Cerebellar cortex (tissue), 1 donor: ENCODE data around the gene DIRAS3.
A peak's percentile ranks its signal among the peaks of the same experiment; 100 is the strongest.
"Not testable (repeated sequence)": the region's sequence is repeated elsewhere in the genome, so short reads cannot be mapped to it uniquely, and the experiment has no call there.

Source experiments
- DNase-seq: peaks from one replicate; pipeline ENCODE4 v3.0.0-alpha.2; 2015; ENCODE audit warnings: low spot score

DIRAS3 gene

GRCh38 chr1:68049941-68050878 lies at the start of gene DIRAS3:
Gene DIRAS3 (minus strand): TSS chr1:68050627. CDS start chr1:68047297, 3,330 bp downstream.
- no peak for DNase-seq

- no peak for DNase-seq
Observed at GRCh38 chr1:68093737-68094136, 43.3 kb upstream of the DIRAS3 start.

DNA sequence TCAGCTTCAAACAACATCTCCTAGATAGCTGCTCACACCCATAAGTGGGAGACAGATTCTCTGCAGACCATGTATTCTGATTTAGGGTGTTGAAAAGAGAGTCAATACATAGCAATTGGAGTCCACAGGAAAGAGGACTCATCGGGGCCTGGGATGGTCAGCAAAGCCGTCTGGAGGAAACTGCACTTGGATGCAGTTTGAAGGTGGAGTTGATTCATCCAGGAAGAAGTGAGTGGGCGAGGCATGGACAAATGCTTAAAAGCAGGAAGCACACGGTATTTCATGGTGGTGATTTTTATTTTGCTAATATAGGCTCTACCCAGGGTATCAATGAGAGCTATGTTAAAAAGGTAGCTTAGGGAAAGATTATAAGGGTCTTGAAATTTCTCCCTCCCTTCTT lies 36.8 kb upstream of the DIRAS3 start:
- no peak for DNase-seq

- no peak for DNase-seq
Observed at GRCh38 chr1:68085752-68086151, 35.3 kb upstream of the DIRAS3 start.

DNA sequence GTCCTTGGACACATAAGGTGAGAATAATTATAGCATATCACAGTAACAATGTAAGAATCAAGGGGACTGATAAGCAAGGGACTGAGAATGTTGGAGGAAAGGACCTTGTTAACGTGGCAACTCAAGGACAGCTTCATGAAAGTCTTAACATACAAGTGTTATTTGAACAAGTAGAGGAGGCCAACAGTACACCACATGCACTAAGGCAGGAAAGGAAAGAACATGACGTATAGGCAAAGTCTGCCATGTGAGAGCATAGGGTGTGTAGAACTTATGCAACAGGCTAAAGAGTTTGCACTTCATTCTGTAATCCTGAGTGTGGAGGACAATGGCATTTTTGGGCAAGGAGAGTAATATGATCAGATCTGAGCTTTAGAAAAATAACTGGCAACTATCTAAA lies 33.3 kb upstream of the DIRAS3 start:
- DNase-seq: no peak

DNA sequence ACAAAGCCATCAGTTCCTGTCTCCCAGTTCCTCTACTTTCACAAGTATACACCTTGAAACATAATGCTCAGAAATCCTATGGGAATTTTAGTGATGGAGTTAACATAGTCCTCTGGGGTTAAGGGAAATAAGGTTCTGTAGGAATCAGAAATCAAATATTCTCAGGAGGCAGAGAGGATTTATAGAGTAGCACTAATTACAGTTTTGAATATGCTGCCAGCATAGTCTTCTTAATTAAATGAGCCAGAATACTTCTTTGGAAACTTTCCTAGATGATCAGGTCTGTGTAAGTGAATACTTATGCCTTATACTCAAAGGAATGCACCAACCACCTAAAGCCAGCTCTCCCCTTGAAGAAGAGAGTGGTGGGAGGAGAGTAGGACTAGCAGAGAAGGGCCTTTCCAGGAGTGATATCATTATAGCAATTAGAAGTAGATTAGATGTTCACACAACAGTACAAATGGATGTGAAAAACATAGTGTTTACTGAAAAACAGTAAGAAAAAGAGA lies 31.4 kb upstream of the DIRAS3 start:
- no peak for DNase-seq

DNA sequence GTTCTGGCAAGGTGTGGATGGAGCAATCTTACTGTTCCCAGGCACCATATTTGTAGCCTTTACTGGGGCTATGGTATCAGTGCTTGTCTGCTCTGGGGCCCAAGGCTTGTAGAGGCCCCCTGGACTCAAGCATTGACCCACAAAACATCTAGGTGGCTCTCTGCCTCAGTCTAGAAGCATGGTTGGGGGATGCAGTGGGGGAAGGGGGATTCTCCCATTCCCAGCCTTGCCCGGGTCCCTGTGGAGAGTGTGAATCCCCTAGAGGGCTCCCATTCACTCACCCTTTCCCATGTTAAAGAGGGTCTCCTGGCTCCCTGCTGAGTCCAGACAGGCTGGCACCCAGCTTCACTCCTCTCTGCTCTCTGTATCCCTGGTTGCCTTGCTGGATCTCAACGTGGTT lies 28.2 kb upstream of the DIRAS3 start:
- no peak for DNase-seq

- no peak for DNase-seq
Observed at GRCh38 chr1:68074472-68074871, 24.0 kb upstream of the DIRAS3 start.

- DNase-seq: no peak
Observed at GRCh38 chr1:68065766-68066165, 15.3 kb upstream of the DIRAS3 start.

DNA sequence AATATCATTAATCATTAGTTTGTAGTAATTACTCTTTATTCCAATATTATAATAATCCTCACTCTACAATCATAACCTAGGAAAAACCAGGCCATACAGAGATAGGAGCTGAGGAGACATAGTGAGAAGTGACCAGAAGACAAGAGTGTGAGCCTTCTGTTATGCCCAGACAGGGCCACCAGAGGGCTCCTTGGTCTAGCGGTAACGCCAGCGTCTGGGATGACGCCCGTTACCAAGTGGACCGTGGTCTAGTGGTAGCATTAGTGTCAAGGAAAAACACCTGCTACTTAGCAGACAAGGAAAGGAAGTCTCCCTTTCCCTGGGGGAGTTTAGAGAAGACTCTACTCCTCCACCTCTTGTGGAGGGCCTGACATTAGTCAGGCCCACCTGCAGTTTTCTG lies 7.6 kb upstream of the DIRAS3 start:
- DNase-seq: not testable (repeated sequence)

DNA sequence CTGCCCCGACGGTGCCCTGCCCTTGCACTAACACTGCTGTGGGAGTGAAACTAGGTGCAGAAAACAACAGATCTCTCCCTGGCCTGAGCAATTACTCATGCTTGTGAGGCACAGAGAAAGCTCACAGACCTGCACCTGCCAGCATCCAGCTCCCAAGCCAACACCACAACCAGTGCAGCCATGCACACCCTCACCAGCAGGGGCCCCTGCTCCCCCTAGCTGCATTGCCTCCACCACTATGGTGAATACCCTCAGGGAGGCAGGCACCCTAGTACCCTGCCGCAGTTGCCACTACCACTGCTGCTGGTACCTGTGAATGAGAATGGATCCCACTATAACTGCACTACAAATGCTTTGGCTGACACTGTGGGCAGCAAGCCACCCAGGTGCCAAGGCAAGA lies 7.1 kb upstream of the DIRAS3 start:
- peak; percentile 2 for DNase-seq

DNA sequence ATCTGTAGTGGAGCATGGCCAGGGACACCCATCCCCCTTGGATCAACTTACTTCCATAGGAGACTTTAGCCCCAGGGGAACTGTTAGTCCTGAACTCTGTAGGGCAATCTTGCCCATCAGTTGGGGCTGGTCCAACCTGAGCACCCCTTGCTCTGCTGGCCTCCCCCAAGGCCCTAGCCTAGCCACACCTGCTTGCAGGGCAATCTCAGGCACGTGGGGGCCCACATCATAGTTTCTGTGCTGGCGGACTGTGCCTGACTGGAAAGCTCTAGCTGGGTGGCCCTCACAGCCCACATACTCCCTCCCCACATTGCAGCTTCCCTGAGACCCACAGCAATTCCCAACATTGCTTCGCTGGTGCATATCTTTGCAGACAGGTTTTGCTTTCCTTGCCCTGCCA lies 6.6 kb upstream of the DIRAS3 start:
- no peak for DNase-seq

DNA sequence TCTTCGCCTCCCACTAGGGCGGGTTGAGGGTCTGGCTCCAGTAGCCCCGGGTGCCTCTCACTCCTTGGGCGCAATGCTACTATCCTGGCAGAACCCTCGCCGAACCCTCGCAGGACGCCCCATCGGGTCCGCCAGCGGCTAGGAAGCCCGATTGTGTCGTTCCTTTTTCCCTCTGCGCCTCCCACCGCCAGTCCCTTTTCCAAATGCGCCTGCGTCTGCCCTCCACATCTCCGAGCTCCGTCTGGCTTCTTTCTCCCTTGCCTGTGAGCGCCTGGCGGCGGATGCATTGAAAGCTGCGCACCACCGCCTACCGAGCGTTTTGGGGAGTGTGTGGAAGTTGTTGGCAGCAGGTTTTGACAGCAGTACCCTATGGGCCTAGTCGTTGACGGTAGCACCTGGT lies 1.0 kb upstream of the DIRAS3 start:
- DNase-seq: no peak

DNA sequence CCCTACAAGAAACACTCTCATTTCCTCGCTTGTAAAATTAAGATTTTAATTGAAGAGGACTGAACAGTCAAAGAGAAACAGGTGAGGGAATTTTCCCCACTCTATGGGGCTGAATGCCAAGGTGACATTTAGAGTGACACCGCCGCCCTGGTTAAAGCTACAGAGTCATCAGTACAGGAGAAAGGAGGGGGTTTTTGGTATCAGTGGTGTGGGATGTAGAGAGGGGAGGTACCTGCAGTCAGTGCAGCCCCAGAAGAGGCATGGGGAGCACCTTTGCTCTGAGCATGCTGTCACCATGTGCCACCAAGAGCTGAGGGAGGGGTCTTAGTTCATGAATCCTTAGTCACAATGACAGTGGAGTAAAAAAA lies 2.8 kb downstream of the DIRAS3 start:
- no peak for DNase-seq

GRCh38 chr1:68046885-68047658 lies 3.4 kb downstream of the DIRAS3 start:
- no peak for DNase-seq

GRCh38 chr1:68046423-68046822 lies 4.0 kb downstream of the DIRAS3 start:
- DNase-seq: no peak

DNA sequence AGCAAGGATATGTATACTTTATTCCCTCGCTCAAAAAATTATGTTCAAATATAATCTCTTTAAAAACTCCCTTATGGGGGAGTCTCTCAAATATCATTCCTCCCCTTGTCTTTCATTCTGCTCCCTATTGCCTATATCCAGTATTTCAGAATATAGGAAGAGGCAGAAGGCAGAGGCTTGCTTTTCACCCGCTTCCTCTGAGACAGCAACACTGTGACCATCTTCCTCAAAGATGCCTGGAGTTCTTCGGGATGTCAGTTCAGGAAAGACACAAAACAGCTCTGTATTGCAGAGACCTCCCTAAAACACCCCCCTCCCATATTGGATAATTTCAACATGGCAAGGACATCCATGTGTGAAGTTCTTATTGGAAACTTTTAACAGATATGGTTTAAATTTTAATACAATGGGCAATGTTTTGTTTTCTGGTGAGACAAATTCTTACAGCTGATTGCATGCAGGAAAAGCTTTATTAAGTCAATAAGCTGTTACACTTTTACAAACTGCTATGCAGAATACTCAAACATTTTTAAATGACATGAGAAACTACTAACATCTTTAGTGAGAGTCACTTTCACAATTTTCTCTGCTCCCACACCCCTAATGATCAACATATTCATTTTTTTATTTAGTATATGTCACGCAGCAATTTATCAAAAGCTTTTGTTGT lies 4.8 kb downstream of the DIRAS3 start:
- no peak for DNase-seq

DNA sequence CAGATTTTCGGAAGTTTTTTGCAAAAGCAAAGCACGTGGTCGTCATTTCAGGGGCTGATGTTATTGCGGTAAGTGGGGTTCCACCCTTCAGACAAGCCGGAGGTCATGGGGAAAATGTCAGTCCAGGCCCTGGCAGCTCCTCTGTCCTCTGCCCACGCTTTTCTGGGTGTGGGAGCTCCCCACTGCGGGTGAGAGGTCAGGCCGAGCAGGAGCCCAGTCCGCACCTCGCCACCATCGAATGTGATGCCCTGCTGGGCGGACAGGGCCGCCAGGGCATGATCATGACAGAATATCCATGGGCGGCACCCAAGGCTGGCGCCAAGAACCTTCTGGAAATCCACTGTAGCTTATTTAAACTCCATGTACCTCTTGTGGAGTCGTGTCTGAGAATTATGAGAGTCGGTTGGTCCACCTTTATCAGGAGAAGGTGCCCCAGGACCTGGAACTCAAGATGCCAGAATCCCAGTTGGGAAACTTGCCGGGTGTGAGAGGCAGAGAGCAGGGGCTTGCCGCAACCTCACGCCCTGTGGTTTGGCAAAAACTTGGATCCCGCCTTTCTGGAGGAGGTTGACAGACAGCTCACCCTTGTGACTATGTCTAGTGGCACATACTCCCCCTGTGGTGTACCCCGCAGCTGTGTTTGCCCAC lies 6.9 kb downstream of the DIRAS3 start:
- no peak for DNase-seq

- DNase-seq: no peak
Observed at GRCh38 chr1:68036946-68037345, 13.5 kb downstream of the DIRAS3 start.

DNA sequence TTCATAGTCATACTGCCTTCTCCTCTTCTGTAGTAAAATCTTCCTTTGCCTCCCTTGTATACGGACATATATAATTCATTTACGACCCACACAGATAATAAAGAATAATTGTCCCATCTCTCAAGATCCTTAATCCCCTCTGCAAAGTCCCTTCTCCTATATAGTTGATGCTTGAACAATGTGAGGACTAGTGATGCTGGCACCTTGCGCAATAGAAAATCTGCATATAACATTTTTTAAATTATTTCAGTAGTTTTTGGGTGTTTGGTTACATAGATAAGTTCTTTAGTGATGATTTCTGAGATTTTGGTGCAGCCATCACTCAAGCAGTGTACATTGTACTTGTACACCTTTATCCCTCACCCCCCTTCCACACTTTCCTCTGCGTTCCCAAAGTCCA lies 21.0 kb downstream of the DIRAS3 start:
- no peak for DNase-seq

DNA sequence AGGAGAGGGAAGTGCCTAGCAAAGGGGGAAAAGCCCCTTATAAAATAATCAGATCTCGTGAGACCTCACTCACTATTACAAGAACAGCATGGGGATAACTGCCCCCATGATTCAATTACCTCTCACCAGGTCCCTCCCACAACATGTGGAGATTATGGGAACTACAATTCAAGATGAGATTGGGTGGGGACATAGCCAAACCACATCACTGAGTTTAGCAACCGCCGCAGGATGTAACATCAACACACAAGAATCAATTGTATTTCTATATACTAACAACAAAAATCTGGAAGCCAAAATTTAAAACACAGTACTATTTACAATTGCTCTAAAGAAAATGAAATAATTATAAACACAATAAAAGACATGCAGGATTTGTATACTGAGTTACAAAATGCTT lies 21.9 kb downstream of the DIRAS3 start:
- DNase-seq: no peak
